GM19438 (cell line): ENCODE results near the gene STXBP3.
"Not testable (repeated sequence)": the region's sequence is repeated elsewhere in the genome, so short reads cannot be mapped to it uniquely, and the experiment has no call there.

Experiments used
- ATAC-seq: cut with Tn5 transposase; IDR thresholded peaks from one replicate; pipeline ENCODE4 v1.9.1; 2021; ENCODE audit warnings: low read depth; ENCODE audit not compliant: unreplicated experiment

The STXBP3 gene, protein sequence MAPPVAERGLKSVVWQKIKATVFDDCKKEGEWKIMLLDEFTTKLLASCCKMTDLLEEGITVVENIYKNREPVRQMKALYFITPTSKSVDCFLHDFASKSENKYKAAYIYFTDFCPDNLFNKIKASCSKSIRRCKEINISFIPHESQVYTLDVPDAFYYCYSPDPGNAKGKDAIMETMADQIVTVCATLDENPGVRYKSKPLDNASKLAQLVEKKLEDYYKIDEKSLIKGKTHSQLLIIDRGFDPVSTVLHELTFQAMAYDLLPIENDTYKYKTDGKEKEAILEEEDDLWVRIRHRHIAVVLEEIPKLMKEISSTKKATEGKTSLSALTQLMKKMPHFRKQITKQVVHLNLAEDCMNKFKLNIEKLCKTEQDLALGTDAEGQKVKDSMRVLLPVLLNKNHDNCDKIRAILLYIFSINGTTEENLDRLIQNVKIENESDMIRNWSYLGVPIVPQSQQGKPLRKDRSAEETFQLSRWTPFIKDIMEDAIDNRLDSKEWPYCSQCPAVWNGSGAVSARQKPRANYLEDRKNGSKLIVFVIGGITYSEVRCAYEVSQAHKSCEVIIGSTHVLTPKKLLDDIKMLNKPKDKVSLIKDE

DNA sequence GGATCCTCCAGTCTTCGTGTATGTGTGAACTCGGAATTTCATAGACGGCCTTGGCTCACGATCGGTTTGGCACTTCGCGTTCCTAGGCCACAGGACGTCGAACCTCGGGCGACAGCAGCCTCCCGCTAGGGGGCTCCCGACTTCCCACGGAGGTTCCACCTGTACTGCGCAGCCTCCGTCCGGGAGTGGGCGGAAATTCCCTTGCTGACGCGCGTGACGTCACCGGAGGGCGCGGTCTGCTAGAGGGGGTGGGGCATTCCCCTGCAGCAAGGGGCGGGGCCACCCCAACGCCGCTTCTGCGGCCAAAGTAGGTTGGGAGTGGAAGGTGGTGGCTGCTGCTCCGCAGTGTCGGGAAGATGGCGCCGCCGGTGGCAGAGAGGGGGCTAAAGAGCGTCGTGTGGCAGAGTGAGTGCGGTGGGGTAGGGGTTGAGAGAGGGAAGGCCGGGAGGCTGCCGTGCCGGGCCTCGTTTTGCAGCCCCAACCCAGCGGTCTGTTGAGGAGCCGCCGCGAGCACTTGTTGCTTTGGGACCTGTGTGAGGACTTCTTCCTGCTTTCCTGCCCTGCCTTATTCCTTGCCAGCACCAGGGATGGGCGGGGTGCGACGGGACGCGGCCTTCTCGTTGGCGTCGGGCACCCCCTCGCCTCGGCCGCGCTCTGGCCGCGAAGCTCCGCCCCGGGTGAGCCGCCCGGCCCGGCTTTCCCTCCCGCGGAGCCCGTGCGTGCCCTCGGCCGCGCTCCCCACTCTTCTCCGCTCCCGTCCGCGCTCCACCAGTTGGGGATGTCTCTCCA, at the start of gene STXBP3:
TSS of gene STXBP3 (plus strand) at position 293 of the 789 bp plus-strand sequence. CDS start at position 357, 64 bp downstream.
- ATAC-seq: peak; percentile 91

DNA sequence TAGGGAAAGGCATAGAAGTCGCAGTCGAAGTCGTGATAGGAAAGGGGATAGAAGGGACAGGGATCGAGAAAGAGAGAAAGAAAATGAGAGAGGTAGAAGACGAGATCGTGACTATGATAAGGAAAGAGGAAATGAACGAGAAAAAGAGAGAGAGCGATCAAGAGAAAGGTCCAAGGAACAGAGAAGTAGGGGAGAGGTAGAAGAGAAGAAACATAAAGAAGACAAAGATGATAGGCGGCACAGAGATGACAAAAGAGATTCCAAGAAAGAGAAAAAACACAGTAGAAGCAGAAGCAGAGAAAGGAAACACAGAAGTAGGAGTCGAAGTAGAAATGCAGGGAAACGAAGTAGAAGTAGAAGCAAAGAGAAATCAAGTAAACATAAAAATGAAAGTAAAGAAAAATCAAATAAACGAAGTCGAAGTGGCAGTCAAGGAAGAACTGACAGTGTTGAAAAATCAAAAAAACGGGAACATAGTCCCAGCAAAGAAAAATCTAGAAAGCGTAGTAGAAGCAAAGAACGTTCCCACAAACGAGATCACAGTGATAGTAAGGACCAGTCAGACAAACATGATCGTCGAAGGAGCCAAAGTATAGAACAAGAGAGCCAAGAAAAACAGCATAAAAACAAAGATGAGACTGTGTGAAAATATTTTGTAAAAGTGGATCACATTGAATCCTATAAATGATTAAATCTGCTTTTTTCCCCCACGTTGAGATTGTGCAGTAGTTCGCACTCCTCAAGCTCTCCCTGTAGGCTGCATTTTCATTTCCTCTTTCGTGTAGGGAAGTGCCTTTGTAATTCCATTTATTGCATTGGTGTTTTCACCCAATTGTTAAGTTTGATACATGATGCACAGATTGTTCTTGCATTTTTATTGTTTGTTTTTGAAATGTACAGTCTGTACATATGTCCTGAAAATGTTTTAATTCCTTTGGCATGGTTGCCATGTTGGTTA, 46.8 kb upstream of the STXBP3 start:
- ATAC-seq: no peak

DNA sequence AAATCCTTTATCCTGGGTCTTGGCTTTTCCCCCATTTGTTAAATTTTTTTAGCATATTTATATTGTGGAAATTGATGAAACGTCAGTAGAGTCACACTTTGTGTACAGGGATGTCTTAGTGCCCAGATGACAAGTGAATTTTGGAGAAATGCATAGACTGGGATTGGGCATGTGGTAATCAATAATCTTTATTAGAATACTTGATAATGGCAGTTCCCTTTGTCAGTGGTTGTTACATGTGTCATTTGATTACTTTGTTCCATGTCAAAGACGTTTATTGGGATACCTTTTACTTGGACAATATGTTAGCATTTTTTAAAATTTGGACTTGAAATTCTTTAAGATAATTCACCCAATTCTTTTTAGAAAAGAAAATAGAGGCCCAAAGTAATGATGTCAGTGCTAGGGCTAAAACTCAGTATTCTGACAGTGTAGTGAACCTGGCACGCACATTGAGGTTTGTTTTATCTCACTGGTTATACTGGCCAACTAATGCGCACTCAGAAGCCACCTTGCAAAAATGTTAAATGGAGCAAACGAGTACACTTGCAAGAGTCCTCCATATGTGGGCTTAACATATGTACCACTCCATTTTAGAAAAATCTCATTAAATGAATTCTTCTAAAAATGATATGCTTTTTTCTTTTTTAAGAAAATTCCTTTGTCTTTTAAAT, 45.2 kb upstream of the STXBP3 start:
- no peak for ATAC-seq

- not testable (repeated sequence) for ATAC-seq
These were observed 44.4 kb upstream of the STXBP3 start for GRCh38 chr1:108702109-108702508.

- no peak for ATAC-seq
These were observed 42.5 kb upstream of the STXBP3 start for GRCh38 chr1:108703939-108704338.

DNA sequence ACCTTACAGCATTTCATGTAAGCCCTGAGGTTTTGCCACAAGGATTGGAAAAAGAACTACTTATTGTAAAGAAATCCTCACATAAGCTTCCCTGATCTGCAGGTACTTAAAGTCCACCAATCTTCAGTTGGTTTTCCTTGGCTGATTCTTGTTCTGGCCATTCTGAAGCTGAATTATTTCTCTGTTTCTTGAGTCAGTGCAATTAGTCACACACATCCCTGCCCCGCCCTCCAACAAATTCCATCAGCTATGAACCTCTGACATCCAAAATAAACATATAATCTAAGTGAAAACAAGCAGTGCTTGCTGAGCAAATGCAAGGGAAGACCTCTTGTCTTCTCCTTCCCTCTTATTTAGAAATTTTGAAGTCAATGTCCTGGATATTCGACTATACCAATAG, 42.0 kb upstream of the STXBP3 start:
- no peak for ATAC-seq

- no peak for ATAC-seq
These were observed 39.8 kb upstream of the STXBP3 start for GRCh38 chr1:108706643-108707042.

GRCh38 chr1:108708691-108709660, 37.5 kb upstream of the STXBP3 start:
- no peak for ATAC-seq

DNA sequence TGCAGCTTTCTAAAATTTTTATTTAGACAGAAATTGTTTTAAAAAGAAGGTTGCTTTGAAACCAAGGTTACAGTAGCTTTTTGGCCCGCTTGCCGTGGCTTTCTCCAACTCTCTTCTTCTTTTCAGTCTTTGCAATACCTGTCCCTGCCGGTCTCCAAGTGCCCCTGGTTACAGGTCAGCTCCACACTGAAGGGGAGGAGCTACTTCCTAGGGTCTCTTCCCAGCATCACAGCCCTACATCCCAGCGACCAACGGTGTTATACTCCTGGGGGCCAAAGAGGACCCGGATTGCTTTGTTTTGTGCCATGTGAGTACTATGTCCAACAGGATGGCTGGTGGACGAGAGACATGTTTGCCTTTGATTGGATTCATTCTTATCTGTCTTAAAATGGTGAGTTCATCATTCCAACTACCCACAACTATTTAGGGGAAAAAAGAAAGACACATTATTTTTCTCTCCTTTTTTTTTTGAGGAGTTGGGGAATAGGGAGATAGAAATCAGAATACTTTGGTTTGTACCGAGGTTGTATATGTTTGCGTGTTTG, 33.8 kb upstream of the STXBP3 start, which contains the start of gene FNDC7:
TSS of gene FNDC7 (plus strand) at position 303 of the 545 bp plus-strand sequence. CDS start at position 329, 26 bp downstream.
- ATAC-seq: no peak

DNA sequence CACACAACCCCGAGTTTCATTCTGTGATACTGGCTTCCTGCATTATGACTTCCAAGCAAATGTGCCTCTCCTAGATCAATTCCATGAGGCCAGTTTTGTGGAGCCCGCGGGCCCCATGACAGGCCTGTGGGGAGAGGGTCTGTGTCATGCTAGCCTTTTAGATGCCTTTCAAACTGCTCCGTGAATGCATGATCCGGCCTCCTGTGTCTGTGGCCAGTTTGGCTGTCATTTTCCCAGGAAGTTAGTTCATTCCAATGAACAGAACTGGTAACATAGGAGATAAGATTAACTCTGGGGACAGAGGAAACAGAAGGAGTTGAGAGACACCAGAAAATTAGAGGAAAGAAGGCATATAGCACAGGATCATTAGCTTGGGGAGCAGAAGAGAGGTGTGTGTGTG, 30.5 kb upstream of the STXBP3 start:
- no peak for ATAC-seq

DNA sequence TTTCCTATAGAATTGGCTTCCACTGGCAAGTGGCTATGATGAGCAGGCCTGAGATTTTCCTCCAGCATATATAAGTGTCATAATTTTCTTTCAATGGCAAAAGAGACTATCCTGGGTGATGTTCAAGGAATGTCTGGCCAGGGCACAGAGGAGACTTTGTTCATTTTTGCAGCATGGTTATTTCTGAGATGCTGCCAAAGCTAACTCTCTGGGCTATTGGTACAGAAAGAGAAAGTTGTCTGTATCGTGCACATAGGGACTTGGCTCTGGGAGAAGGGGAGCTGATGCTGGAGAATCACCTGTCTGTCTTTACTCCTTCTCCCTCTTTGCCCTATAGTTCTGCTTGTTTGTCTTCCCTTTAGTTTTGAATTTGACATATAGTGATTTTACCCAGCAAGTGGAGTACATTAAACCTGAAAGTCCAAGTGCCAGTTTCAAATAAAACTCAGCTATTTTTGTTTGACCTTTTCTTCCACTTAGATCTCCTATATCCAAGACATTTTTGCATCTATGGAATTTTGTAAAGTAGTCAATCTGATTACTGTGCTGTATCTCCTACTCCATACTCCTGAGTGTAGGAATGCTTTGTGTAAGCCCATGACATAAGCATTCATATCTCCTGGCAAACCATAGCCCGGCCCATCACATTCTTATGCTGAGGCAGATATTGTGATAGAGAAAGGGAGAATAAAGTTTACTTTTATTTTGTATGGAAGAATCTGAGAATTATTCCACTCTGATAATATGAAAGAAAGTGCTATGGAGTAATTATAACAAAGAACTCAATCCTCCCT, 29.8 kb upstream of the STXBP3 start:
- ATAC-seq: no peak

DNA sequence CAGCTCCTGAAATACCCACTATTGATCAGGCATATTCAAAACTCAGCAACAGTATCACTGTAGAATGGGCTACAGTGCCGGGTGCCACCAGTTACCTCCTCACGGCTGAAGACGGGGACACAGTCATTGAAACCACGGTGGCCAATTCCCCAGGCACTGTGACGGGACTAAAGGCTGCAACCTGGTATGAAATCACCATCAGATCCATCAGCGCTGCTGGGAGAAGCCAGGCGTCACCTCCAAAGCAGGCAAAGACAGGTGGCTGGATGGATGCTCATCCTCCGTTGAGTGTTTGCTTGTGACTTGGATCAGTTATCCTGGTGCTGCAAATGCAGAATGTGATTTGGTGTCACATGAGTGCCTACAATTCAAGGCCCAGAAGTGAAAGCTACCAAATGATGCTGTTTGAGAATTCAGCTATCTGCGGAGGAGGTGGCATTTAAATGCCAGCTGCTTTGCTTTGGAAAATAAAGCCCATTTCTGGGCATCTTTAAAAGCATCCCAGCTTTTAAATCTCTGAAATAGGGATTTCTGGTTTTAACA, 28.6 kb upstream of the STXBP3 start:
- ATAC-seq: no peak

DNA sequence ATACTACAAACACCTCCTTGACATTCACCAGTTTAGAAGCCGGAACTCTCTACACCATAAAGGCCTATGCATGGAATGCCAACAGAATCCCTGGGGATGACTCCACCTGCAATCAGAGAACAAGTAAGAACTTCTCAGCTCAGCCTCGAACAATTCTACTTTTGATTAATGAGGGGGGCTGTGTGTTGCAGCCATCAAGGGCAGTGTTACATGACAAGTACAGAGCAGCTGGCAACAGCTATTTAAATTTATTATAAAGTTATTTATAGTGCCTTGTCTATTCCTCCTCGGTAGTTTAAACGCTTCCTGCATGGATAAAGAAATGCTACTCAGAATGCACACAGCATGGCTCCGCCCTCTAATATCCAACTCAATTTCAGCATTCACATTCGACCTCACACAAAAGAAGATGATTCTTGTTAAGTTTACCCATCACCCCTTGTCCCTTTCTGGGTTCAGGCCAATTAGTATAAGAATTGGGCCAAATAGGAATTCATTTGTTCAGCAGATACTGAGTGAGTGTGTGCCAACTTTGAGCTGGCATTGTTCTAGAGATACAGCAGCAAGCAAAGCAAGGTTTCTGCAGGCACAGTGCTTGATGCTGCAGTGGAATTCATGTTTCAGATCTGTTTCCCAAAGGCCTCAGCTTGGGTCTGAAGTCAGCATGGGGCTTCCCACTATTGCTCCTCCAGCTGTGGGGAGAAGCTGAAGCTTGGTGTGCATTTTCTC, 27.4 kb upstream of the STXBP3 start:
- no peak for ATAC-seq

- no peak for ATAC-seq
These were observed 26.6 kb upstream of the STXBP3 start for GRCh38 chr1:108719656-108720435.

- no peak for ATAC-seq
These were observed 24.2 kb upstream of the STXBP3 start for GRCh38 chr1:108722292-108722691.

DNA sequence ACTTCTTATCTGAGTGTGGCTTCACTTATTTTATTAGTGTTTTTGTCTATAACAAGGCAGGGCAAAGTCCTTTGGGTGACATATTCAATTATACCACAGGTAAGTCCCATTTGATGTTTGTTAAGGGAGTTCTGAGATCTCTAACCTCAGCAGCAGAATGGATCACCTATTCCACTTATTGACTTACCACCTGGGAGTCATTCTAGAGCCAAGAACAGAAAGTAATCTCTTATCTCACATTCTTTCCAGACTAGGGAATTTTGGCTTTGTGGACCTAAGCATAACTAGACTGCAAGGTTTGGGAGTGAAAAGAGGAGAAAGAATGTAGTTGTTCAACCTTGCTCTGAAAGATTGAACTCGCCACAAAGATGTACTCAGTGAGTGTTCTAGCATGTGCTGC, 20.6 kb upstream of the STXBP3 start:
- ATAC-seq: no peak
